NCI-H1417 (cell line): ENCODE data around the gene CCZ1.
"Not testable (repeated sequence)": the region's sequence is repeated elsewhere in the genome, so short reads cannot be mapped to it uniquely, and the experiment has no call there.

Experiments used
- DNase-seq, 3 experiments: peaks; one replicate each; lab custom pipeline; 2025; lab: John Stamatoyannopoulos, UW

Gene CCZ1

GRCh38 chr7:5908835-5909234 is 10.3 kb downstream of the CCZ1 start:
- not testable (repeated sequence) for DNase-seq

- DNase-seq: not testable (repeated sequence)
Measured at GRCh38 chr7:5916529-5916928, 18.0 kb downstream of the CCZ1 start.

GRCh38 chr7:5924180-5924579 is 25.6 kb downstream of the CCZ1 start:
- DNase-seq: not testable (repeated sequence)

- not testable (repeated sequence) for DNase-seq
Measured at GRCh38 chr7:5924630-5925029, 26.1 kb downstream of the CCZ1 start.

GRCh38 chr7:5926263-5926870 is 27.8 kb downstream of the CCZ1 start:
- DNase-seq: not testable (repeated sequence)

GRCh38 chr7:5930290-5930689 is 31.8 kb downstream of the CCZ1 start:
- not testable (repeated sequence) for DNase-seq

GRCh38 chr7:5931250-5931649 is 32.7 kb downstream of the CCZ1 start:
- not testable (repeated sequence) for DNase-seq

GRCh38 chr7:5931905-5932644 is 33.5 kb downstream of the CCZ1 start:
- DNase-seq: not testable (repeated sequence)

GRCh38 chr7:5934945-5935450 is 36.5 kb downstream of the CCZ1 start:
- not testable (repeated sequence) for DNase-seq

GRCh38 chr7:5963205-5963604 is 64.7 kb downstream of the CCZ1 start:
- not testable (repeated sequence) for DNase-seq

- not testable (repeated sequence) for DNase-seq
Measured at GRCh38 chr7:5963810-5964209, 65.3 kb downstream of the CCZ1 start.

- not testable (repeated sequence) for DNase-seq
Measured at GRCh38 chr7:5970347-5970911, 71.9 kb downstream of the CCZ1 start, which contains the start of gene RSPH10B. RSPH10B (minus strand) TSS chr7:5970689; CDS start chr7:5967116, 3,573 bp downstream.

- DNase-seq: not testable (repeated sequence)
Measured at GRCh38 chr7:5973580-5973979, 75.0 kb downstream of the CCZ1 start.
